Epidermal melanocyte (primary cell): ENCODE data around the gene TPX2.

ENCODE experiments used
- DNase-seq: peaks from one replicate; pipeline ENCODE4 v3.0.0; 2011; ENCODE audit warnings: low spot score; ENCODE audit not compliant: insufficient read length

TPX2 gene

DNA sequence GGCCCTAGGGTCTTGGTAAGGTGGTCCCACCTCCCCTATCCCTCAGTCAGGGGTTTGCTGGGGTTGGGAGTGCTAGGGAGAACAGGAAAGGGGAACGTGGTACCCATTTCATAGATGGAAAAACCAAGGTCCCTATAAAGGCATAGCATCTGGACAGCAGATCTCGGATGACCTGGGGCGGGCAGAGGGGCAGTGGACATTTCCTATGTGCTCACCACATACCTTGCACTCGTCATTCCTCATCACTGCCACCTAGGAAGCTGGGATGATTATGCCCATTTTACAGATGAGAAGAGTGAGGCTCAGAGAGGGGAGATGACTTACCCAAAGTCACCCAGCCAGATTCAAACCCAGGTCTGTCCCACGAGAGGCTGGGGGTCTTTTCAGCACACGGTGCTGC lies 92.1 kb downstream of the TPX2 start:
- no peak for DNase-seq

DNA sequence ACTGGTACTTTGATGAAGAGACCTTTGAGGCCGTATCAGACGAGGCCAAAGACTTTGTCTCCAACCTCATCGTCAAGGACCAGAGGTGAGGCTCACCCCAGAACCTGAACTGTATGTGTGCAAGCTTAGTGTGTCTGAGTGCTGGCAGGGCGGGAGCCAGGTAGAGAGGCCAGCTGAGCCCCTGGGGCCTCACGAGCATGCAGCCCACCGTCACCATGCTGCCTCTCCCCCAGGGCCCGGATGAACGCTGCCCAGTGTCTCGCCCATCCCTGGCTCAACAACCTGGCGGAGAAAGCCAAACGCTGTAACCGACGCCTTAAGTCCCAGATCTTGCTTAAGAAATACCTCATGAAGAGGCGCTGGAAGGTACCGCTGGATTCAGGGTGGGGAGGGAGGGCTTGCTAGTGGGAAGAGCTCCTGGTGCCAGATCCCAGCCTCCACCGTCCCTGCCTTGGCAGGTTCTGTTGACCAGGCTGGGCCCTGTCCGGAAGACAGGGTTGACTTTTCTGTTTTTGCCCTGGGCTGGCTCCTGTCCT lies 92.7 kb downstream of the TPX2 start:
- no peak for DNase-seq

DNA sequence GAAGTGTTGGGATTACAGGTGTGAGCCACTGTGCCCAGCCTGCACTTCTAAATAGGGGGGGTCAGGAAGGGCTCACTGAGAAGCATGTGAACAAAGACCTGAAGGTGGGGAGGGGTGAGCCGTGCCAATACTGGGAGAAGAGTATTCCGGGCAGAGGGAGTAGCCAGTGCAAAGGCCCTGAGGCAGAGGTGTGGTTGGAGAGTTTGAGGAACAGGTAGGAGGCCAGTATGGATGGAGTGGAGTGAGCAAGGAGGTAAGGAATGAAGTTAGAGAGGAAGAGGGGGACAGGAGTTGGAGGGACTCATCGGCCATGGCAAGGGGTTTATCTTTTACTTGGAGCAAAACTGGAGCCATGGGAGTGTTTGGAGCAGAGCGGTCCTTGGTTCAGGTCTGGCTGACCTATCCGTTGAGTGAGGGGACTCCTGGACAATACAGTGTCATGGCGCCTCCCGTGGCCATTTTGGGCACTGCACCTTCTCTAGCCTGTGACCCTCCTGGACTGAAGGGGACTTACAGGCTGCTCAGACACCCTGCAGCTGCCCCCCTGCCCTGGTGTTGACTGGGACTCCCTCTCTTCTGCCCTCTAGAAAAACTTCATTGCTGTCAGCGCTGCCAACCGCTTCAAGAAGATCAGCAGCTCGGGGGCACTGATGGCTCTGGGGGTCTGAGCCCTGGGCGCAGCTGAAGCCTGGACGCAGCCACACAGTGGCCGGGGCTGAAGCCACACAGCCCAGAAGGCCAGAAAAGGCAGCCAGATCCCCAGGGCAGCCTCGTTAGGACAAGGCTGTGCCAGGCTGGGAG lies 94.2 kb downstream of the TPX2 start:
- DNase-seq: peak; percentile 66

DNA sequence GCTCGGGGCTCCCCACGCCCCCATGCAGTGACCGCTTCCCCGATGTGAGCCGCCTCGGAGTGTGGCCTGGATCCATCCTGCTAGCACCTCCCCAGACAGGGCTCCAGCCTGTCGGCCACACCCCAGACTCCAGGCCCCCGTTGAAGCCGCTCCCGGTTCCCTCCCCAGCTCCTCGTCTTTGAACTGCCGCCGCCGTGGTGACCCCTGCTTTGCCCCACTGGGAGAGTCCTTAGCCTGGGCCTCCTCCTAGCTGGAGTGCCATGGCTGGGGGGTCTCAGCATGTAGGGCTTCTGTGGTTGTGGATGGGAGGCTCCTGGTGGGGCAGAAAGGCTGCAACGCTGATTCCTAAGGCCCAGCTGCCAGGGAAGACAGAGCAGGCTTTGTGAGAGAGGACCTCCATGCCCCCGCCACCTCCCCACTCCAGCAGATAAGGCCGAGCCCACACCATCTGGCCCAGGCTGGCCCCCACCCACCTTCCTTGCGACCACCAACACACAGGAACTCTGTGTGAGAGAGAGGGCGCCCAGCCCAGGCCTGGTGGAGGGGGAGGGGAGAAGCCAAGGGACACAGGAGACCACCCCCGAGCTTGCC lies 94.9 kb downstream of the TPX2 start:
- no peak for DNase-seq

DNA sequence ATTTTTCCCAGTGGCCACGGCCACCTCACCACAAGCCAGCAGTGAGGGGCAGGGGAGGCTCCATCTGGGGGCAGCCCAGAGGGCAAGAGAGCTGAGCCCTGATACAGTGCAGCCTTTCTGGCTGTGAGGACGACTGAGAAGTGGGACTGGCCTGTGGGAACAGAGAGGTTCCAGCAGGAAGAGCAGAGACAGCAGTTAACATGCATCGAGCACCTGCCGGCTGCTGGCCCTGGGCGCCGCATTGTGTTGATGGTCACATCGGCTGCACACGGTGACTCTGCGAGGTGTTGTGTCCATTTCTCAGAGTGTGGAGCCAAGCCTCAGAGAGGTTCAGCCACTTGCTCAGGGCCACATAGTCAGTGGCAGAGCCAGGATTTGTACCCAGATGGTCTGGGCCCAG lies 96.5 kb downstream of the TPX2 start:
- no peak for DNase-seq

DNA sequence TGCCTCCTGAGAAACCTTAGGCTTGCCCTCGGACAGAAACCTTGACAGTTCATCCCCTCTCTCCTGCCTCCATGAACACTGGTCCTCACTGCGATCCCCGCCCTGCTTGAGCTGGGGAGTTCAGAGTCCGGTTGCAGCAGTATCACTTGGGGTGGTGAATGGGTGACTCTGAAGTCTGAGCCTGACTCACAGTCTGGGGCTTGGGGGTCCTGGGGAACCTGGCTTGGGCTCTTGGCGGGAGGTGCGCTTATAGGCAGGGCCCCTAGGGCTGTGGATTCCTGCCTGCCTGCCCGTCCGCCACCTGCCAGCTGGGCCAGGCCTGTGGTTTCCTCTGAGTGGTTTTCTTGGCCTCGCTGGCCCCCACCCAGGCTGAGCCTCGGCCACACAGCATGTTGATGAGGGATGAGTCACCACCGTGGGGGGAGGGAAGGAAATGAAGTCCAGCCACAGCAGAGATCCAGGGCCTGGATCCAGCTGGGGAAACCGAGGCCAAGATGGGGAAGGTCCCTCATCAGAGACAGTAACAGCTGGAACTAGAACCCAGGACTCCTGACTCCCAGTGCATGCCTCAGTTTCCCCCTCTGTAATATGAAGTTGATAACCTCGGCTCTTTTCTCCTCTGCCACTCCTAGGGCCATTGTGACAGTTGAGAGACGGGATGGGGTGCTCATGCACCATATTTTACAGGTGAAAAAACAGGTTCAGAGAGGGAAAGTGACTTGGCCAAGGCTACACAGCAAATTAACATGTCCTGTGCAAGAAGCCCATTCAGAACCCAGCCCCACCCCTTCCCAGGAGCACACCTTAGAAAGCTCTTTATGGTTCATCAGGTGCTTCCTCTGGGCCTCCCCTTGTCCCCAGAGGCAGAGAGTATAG lies 97.1 kb downstream of the TPX2 start:
- DNase-seq: peak; percentile 68

DNA sequence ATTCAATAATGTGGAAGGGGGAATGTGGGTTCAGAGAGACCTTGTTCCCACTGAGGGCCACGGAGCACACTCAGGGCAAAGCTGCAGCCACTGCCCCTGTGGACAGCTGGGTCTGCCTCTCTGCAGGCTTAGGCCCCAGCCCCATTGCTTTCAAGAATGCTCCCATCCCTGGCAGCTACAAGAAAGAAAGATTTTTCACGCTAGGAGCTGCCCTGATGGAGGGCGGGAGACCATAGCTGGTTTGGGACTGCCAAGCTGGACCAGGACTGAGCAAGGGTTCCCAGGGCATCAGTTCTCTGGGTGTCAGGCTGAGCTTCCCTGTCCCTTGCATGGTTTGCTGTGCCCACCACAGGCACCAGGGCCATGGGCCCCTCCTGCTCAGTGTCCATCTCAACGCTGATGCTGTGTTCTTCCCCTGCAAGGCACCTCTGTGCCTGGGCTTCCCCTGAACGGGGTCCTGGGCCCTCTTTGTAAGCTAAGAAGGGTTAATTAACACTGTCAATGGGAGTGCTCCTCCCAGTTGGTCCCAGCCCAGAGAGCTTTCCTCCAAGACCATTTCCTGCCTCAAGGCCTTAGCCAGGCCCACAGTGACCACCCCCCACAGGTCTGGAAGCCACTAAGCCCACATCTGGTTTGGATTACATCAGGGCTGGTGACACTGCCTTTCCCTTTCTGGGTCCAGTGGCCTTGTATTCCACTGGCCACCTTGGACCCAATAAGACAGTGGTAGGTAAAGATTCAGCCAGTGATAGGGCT lies 97.9 kb downstream of the TPX2 start:
- no peak for DNase-seq

DNA sequence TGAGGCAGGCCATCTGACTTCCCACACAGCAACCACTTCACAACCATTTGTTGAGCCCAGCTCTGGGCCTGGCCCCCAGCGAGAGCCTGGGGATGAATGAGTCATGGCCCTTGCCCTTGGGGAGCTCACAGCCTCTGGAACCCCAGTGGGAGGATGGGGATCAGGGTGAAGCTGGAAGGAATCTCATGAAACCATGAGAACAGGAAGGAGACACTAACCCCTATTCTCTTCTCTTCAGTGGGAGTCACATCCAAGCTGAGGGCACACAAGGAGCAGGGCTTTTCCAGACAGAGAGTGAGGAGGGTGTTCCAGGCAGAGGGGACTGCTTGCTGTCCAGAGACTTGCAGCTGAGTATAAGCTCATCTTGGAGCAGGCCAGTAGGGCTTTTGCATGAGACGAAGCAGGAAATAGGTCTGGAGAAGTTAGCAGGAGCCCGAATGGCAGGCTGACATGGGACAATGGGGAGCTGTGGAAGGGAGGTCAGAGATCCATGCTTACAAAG lies 98.9 kb downstream of the TPX2 start:
- DNase-seq: no peak

DNA sequence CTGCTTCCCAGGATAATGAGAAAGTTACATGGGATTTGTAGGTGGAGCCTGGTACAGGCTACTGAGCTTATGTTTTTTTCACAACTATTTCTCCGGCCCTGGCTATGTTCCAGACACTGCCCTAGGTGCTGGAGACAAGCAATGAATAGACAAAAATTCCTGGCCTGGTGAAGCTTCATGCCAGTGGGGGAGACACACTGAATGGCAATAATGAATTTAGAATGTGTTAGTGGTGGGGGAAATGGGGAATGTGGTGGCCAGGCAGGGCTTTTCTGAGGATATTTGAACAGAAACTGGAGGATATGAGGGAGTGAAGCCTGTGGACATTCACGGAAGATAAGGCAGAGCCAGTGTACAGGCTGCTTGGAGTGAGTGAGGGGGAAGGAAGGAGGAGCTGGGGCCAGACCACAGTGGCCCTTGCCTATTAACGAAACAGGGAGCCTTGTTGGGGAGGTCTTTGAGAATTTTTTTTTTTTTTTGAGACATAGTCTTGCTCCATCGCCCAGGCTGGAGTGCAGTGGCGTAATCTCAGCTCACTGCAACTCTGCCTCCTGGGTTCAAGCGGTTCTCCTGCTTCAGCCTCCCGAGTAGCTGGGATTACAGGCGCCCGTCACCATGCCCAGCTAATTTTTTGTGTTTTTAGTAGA lies 99.7 kb downstream of the TPX2 start:
- DNase-seq: no peak

DNA sequence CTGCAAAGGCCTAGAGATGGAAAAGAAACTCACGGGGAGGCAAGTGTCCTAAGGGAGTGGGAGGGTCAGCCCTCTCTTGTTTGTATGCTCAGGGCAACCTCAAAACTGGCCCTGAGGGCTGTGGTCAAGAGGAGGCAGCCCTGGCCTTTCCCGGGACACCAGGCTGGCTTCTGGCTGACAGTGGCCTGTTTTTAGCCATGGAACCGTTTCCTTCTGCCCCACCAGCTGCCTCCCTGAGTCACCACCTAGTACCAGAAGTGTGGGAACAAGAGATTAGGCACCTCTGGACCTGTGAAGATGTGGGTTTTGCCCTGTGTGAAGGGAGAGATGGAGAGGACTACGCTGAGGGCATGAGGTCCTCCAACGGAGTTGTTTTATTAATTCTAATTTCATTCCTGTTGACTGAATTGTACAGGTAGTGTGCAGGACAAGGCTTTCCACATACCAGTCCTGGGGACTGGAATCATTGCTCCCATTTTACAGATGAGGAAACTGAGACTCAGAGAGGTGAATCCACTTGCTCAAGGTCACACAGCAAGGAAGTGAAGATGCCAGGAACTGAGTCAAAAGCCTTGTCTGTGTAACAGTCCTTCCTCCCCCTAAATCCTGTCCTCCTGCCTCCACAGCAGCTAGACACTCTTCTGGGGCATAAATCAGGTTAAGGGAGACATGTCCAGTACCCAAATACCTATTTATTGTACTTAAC lies 100.8 kb downstream of the TPX2 start:
- no peak for DNase-seq

DNA sequence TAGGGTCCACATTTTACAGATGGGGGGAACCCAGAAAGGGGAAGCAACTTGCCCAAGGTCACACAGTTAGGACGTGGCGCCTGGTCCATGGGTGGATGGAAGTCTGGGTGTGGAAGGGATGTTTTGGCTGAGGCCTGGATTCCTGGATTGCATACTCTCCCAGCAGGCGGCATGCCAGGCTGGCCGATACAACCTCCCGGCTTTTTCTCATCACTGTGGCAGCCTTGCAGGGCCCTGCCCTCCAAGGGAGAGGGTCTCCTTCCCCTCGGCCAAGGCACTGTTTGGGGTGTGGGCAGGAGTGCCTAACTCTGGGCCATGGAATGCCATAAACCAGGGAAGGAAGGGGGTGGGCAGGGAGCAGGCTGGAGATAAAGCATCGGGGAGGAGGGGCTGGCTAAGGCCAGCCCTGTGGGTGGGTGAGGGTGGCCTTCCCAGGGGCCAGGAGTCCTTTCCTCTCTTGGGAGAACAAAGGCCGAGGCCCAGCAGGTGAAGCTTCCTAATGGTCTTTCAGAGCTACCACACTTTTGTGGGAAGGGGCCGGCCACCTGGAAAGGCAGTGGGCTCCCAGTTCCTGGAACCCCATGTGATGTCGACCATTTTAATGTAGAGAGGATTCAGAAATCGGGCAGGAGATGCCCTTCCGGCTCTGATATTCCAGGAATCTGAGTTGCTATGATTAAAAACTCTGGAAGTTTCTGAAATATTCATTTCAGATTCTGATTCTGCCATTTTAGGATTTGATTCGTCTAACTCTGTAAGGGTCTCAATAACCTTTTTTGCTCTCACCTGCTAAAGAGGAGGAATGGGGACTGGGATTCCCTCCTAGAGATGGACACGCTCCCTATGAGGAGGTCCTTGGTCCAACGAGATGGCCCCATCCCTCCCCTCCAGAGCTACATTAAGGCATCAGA lies 102.1 kb downstream of the TPX2 start:
- no peak for DNase-seq

DNA sequence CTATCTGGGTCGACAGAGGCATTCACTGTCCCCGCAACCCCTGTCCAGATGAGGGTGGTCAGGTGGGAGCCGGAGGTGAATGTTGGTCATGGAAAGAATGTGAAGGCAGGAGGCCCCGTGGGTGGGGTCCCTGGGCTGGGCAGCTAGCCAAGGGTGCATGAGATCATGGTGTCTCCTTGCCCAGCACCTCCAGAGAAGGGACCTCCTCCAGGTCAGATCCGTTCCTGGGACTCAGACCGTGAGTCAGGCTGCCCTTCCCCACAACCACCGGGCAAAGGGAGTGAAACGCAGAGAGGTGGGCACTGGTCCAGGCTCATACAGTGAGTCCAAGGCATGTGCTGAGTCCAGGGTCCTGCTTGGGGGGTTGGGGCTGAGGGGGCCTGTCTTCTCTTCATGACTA lies 102.8 kb downstream of the TPX2 start:
- DNase-seq: no peak

DNA sequence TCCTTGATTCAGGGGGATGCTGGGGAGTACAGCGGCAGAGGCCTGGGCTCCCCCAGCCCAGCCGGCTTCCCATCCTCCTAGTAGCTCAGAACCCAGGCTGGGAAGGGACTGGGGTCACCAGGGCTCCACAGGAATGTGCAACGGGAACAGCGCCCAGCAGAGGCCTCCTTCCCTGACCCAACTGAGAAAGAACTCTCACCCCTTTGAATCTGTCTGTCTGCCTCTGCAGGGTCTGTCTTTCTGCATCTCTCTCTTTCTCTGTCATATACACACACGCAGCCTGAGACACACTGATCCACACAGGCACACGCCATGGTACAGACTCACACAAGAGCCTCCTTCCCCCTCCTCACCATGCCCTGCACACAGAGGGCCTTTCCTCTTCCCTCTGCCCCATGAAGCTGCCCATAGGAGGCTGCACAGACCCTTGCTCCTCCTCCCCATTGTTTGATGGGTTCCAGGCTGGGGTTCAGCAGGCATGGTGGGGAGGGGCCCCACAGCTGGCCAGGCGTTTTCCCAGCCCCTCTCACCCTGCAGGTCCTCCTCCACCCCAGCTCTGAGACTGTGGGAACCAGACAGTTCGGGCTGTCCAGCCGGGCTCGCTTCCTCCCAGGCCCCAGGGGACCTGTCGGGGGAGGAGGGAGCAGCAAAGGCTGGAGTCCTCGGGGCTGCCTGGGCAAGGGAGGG lies 103.5 kb downstream of the TPX2 start:
- peak; percentile 52 for DNase-seq

DNA sequence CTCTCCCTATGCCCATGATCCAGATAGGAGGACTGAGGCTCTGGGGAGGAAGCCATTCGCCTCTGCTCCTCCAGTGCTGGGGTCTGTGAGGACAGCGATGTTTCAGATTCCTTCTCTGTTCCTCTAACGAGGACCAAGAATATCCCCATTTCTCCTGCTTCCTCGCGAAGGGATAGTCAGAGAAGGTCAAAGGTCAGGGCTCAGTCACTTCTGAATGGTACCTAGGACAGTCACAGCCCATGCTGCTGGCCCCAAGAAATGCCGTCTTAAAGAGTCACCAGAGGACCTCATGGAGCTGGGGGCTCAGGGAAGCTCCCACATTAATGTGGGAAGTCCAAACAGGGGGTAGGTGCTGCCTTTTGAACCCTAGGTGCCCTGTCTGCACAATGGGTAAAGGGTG lies 104.2 kb downstream of the TPX2 start:
- DNase-seq: no peak

DNA sequence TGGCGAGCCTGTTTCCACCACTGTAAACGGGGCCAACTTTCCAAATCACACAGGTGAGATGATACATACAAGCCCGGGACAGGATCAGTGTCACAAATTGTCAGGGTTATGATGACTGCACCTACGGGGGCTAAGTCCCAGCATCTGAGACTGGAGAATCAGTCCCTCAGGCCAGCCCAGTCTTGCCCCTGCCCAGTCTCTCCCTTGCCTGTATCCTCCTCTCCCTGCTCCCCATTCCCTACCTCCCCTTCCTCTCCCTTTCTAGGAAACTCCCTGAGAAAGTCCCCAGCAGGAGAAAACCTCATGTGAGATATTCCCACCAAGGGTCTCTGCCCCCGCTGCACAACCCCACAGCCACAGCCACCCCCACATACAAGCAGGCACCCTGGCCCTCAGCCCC lies 104.8 kb downstream of the TPX2 start:
- DNase-seq: no peak

DNA sequence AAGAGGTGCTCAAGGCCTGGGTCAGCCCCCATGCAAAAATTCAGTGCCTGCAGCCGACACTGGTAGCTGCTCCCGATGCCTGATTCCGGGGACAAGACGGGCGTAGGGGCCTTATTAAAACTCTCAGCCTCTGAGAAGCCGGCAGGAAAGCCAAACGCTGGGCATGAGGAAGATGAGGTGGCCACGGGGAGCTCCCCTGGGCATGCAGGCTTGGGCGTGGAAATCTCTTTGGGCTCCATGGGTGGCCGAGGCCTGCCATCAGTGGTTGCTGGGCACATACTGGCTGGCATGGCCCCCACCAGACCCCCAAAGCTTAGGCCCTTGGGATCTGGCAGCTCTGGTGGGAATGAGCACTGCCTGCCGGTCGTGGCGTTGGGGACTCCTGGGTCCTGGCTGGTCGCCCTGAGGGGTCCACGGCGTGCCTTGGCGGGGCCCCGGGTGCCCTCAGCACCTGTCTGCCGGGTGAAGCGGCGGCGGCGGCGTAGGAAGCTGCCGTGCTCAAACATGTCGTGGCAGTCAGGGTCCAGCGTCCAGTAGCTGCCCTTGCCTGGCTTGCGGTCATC lies 105.7 kb downstream of the TPX2 start:
- no peak for DNase-seq

DNA sequence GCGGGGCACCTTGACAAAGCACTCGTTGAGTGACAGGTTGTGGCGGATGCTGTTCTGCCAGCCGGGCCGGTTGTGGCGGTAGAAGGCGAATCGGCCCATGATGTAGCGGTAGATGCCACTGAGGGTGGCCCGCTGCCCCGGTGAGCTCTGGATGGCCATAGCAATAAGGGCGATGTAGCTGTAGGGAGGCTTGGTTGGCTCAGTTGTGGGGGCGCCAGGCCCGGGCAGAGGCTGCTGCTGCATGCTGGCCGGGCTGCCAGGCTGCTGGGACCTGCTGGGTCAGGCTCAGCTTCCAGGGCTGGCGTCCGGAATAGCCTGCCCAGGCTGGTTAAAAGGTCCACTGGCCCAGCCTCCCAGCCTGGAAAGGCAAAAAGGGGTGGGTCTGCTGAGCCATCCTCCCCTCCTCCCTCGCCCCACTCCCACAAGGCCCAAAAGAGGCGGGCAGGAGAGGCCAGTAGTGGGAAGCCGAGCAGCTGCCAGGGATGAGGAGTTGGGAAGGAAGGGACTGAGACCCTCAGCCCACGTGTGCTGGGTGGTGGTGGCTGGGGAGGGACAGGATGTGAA lies 106.3 kb downstream of the TPX2 start, which contains the start of gene FOXS1:
Gene FOXS1 (minus strand): TSS at position 305 of the 564 bp plus-strand sequence. CDS start 62 bp downstream, at position 243.
- no peak for DNase-seq

DNA sequence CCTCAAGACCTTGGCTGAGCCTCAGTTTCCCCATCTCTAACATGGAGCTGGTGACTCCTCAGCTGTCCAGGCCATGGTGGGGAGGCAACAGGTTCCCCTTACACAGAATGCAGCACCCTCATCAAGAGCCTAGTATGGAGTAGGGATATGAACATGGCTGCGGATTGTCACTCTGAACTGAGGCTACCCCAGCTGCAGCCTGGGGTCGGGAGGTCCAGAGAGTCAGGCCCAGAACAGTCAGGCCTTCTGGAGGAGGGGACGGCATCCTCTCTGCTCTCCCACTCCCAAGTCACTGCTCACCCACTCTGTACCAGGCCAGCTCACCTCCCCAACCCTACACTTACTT lies 107.7 kb downstream of the TPX2 start:
- DNase-seq: no peak
